T-cell (primary cell): ENCODE measurements around the gene APCDD1. TPM values are rescaled to one million over a fixed set of nuclear protein-coding genes. Genes with fewer than 3 reads are reported as not detected.

ENCODE experiments used
- ATAC-seq, 4 experiments: fragments of 200-7000 bp in 3 of 4; fragments of 150-1000 bp in 1 of 4; cut with Tn5 transposase; replicated peaks in 1 of 4; 1 replicate in 3 of 4; 2 replicates in 1 of 4; pipeline ENCODE4 v1.10.0; 2021; ENCODE audit warnings: moderate library complexity in 3 of 4, mild to moderate bottlenecking in 2 of 4, moderate number of reproducible peaks in 1 of 4
- CTCF ChIA-PET, 2 donors: fragments of 300-600 bp; sonication (Branson Sonifier 250); formaldehyde crosslinking; loops; one replicate each; lab custom pipeline; 2022; ENCODE audit warnings: antibody characterized with exemption in 2 of 2; lab: Charles Lee
- POLR2A ChIA-PET, 2 donors: fragments of 300-600 bp; sonication (Branson Sonifier 250); formaldehyde crosslinking; loops; one replicate each; lab custom pipeline; 2022; ENCODE audit warnings: antibody characterized with exemption in 2 of 2; lab: Charles Lee
- DNase-seq, 35 experiments: peaks; one replicate each; pipeline versions ENCODE4 v3.0.0 to v3.0.0-alpha.2; 2013 to 2023
- H3K27ac ChIP-seq: one replicate; pipeline ENCODE4 v1.5.1; 2013; ENCODE audit warnings: low read length
- H3K27me3 ChIP-seq, 2 experiments: replicated peaks in 1 of 2; 1 replicate in 1 of 2; 2 replicates in 1 of 2; pipeline versions ENCODE4 v1.6.1 to v1.7.0; 2013; ENCODE audit warnings: low read length in 1 of 2, mixed read lengths in 1 of 2; ENCODE audit not compliant: control insufficient read depth in 2 of 2, insufficient read depth in 2 of 2; ENCODE audit errors: extremely low read depth in 1 of 2
- H3K36me3 ChIP-seq, 2 donors: 1 replicate in 1 of 2; 2 replicates in 1 of 2; pipeline versions ENCODE4 v1.6.1 to v1.7.0; 2013; ENCODE audit warnings: low read length in 1 of 2; ENCODE audit not compliant: control insufficient read depth in 2 of 2, insufficient read depth in 1 of 2; ENCODE audit errors: extremely low read depth in 1 of 2
- H3K4me1 ChIP-seq, 2 experiments: 1 replicate in 1 of 2; 2 replicates in 1 of 2; pipeline versions ENCODE4 v1.6.1 to v1.7.0; 2013; ENCODE audit warnings: low read length in 2 of 2, mixed read lengths in 1 of 2; ENCODE audit not compliant: insufficient read depth in 2 of 2, control insufficient read depth in 1 of 2; ENCODE audit errors: extremely low read depth in 1 of 2
- H3K4me3 ChIP-seq, 2 donors: 1 replicate in 1 of 2; 2 replicates in 1 of 2; pipeline versions ENCODE4 v1.5.1 to v1.7.0; 2013; ENCODE audit warnings: mild to moderate bottlenecking in 2 of 2, low read length in 1 of 2, moderate library complexity in 1 of 2; ENCODE audit not compliant: control insufficient read depth in 1 of 2; ENCODE audit errors: extremely low read depth in 1 of 2
- H3K9me3 ChIP-seq: 2 replicates; pipeline ENCODE4 v1.7.0; 2013
- H3K27ac Mint-ChIP-seq, 2 donors: one replicate each; pipeline ENCODE4 v1.8.0; 2020 to 2021; ENCODE audit warnings: mild to moderate bottlenecking in 2 of 2, mixed read lengths in 2 of 2
- H3K27me3 Mint-ChIP-seq, 2 donors: one replicate each; pipeline ENCODE4 v1.8.0; 2021 to 2022; ENCODE audit warnings: mixed read lengths in 2 of 2
- H3K36me3 Mint-ChIP-seq: one replicate; pipeline ENCODE4 v1.8.0; 2021; ENCODE audit warnings: mixed read lengths
- H3K4me1 Mint-ChIP-seq, 3 donors: one replicate each; pipeline ENCODE4 v1.8.0; 2020 to 2022; ENCODE audit warnings: mixed read lengths in 3 of 3, mild to moderate bottlenecking in 1 of 3
- H3K4me3 Mint-ChIP-seq, 3 donors: one replicate each; pipeline ENCODE4 v1.8.0; 2020 to 2022; ENCODE audit warnings: mild to moderate bottlenecking in 3 of 3, mixed read lengths in 3 of 3, moderate library complexity in 3 of 3
- H3K9me3 Mint-ChIP-seq, 3 donors: one replicate each; pipeline ENCODE4 v1.8.0; 2020 to 2022; ENCODE audit warnings: mixed read lengths in 3 of 3
- WGBS: methylation state at CpG from one replicate; pipeline ENCODE4 v1.1.5; 2013; ENCODE audit warnings: missing lambda C conversion rate; ENCODE audit not compliant: insufficient coverage; 5-methylcytosine and 5-hydroxymethylcytosine counted together
- total RNA-seq, 35 experiments: library from RNA in 6 of 35; stranded (reverse) in 6 of 35; fragments of 120-200 nt in 1 of 35; gene quantifications; one replicate each; pipeline versions ENCODE4 v1.2.1 to v1.2.4 and lab custom pipeline; 2013 to 2026

APCDD1 gene
- total RNA-seq, 5 donors from 2014 or later (not counting 1 experiment from before 2014, with no cell fraction given) = 0.32 to 0.62 (median 0.38) TPM; not detected in 2

- H3K27ac ChIP-seq = no peak overlapping the region
- no peaks in the 10 kb centered on the region for H3K4me1 Mint-ChIP-seq
- ChIA-PET POLR2A (interaction anchor here (0.6 to 0.7 kb wide), 2 partner anchors 99 to 880 kb away, joined by 3 read pairs; no protein-coding TSS in a partner anchor), CTCF (no interaction called here)
- H3K9me3 ChIP-seq = no peaks in the 10 kb centered on the region
- no peak overlapping the region for H3K27ac Mint-ChIP-seq
- H3K27me3 ChIP-seq = peaks cover 0 to 9% of the 10 kb centered on the region in 2 experiments
- peaks cover 4 to 15% (median 5%) of the 10 kb centered on the region in 3 donors for H3K9me3 Mint-ChIP-seq
- H3K4me3 ChIP-seq = no peak overlapping the region
- no peaks in the 10 kb centered on the region for H3K36me3 Mint-ChIP-seq
- ATAC-seq = no peak
- H3K4me3 Mint-ChIP-seq = no peak overlapping the region
- 90% methylated on average over 2 of the region's 7 CpGs for WGBS
- peaks cover 7 to 10% of the 10 kb centered on the region in 2 donors for H3K27me3 Mint-ChIP-seq
- H3K36me3 ChIP-seq = no peaks in the 10 kb centered on the region
- DNase-seq = no peak
- no peaks in the 10 kb centered on the region for H3K4me1 ChIP-seq
These were observed 29.7 kb upstream of the APCDD1 start for GRCh38 chr18:10424585-10425307.

GRCh38 chr18:10430677-10431076 is 23.8 kb upstream of the APCDD1 start:
- no peaks in the 10 kb centered on the region for H3K9me3 ChIP-seq
- WGBS = 80% methylated on average over 2 of the region's 4 CpGs
- no peaks in the 10 kb centered on the region for H3K36me3 ChIP-seq
- H3K4me1 ChIP-seq = no peaks in the 10 kb centered on the region
- no peak for ATAC-seq
- no peak overlapping the region for H3K4me3 ChIP-seq
- H3K9me3 Mint-ChIP-seq = no peaks in the 10 kb centered on the region
- ChIA-PET CTCF (no interaction called here), POLR2A (no interaction called here)
- peaks cover 2 to 4% of the 10 kb centered on the region in 2 donors for H3K27me3 Mint-ChIP-seq
- no peak overlapping the region for H3K27ac Mint-ChIP-seq
- no peaks in the 10 kb centered on the region for H3K27me3 ChIP-seq
- H3K27ac ChIP-seq = no peak overlapping the region
- no peaks in the 10 kb centered on the region for H3K4me1 Mint-ChIP-seq
- H3K4me3 Mint-ChIP-seq = no peak overlapping the region
- no peak for DNase-seq
- no peaks in the 10 kb centered on the region for H3K36me3 Mint-ChIP-seq

- CTCF ChIA-PET = no interaction called here
- Mint-ChIP-seq H3K4me3 (no peak overlapping the region), H3K36me3 (no peaks in the 10 kb centered on the region), H3K27ac (no peak overlapping the region), H3K4me1 (no peaks in the 10 kb centered on the region), H3K9me3 (no peaks in the 10 kb centered on the region), H3K27me3 (peaks cover 2 to 4% of the 10 kb centered on the region in 2 donors)
- Histone ChIP-seq H3K27ac (no peak overlapping the region), H3K9me3 (no peaks in the 10 kb centered on the region), H3K4me3 (no peak overlapping the region), H3K36me3 (no peaks in the 10 kb centered on the region), H3K4me1 (no peaks in the 10 kb centered on the region), H3K27me3 (no peaks in the 10 kb centered on the region)
- WGBS = no CpG with 5 or more reads among the region's 2 CpGs
- POLR2A ChIA-PET = no interaction called here
- no peak for ATAC-seq
- no peak for DNase-seq
These were observed 22.8 kb upstream of the APCDD1 start for GRCh38 chr18:10431680-10432079.

- no peak overlapping the region for H3K27ac Mint-ChIP-seq
- Histone ChIP-seq H3K4me1 (no peaks in the 10 kb centered on the region), H3K27ac (no peak overlapping the region), H3K36me3 (no peaks in the 10 kb centered on the region), H3K4me3 (no peak overlapping the region), H3K27me3 (no peaks in the 10 kb centered on the region), H3K9me3 (no peaks in the 10 kb centered on the region)
- ATAC-seq (no peak), DNase-seq (no peak)
- POLR2A ChIA-PET = no interaction called here
- H3K36me3 Mint-ChIP-seq = no peaks in the 10 kb centered on the region
- CTCF ChIA-PET = no interaction called here
- H3K27me3 Mint-ChIP-seq = peaks cover 2 to 4% of the 10 kb centered on the region in 2 donors
- no peaks in the 10 kb centered on the region for H3K4me1 Mint-ChIP-seq
- WGBS = 85% methylated on average over 4 of the region's 7 CpGs
- H3K9me3 Mint-ChIP-seq = no peaks in the 10 kb centered on the region
- H3K4me3 Mint-ChIP-seq = no peak overlapping the region
These were observed 21.7 kb upstream of the APCDD1 start for GRCh38 chr18:10432781-10433180.

- H3K4me1 Mint-ChIP-seq = no peaks in the 10 kb centered on the region
- Histone ChIP-seq H3K4me3 (no peak overlapping the region), H3K4me1 (no peaks in the 10 kb centered on the region), H3K36me3 (no peaks in the 10 kb centered on the region), H3K27ac (no peak overlapping the region), H3K9me3 (no peaks in the 10 kb centered on the region), H3K27me3 (no peaks in the 10 kb centered on the region)
- WGBS = no CpG with 5 or more reads among the region's 3 CpGs
- H3K27me3 Mint-ChIP-seq = peaks cover 7 to 8% of the 10 kb centered on the region in 2 donors
- ChIA-PET POLR2A (interaction anchor here in 1 of 2 donors (0.6 kb wide), 1 partner anchor 40 kb away, joined by 8 read pairs; no protein-coding TSS in a partner anchor), CTCF (no interaction called here)
- H3K36me3 Mint-ChIP-seq = no peaks in the 10 kb centered on the region
- DNase-seq = no peak
- H3K4me3 Mint-ChIP-seq = no peak overlapping the region
- H3K9me3 Mint-ChIP-seq = no peaks in the 10 kb centered on the region
- no peak overlapping the region for H3K27ac Mint-ChIP-seq
- no peak for ATAC-seq
These were observed 18.3 kb upstream of the APCDD1 start for GRCh38 chr18:10436160-10436559.

GRCh38 chr18:10437837-10438236 is 16.6 kb upstream of the APCDD1 start:
- peaks cover 7 to 8% of the 10 kb centered on the region in 2 donors for H3K27me3 Mint-ChIP-seq
- ChIA-PET POLR2A (no interaction called here), CTCF (no interaction called here)
- H3K27ac ChIP-seq = no peak overlapping the region
- no peak overlapping the region for H3K27ac Mint-ChIP-seq
- peak in 1 of 35 experiments; percentile 2 for DNase-seq
- H3K27me3 ChIP-seq = peaks cover 0 to 6% of the 10 kb centered on the region in 2 experiments
- H3K36me3 Mint-ChIP-seq = no peaks in the 10 kb centered on the region
- no peaks in the 10 kb centered on the region for H3K36me3 ChIP-seq
- H3K4me1 ChIP-seq = no peaks in the 10 kb centered on the region
- no peaks in the 10 kb centered on the region for H3K9me3 Mint-ChIP-seq
- ATAC-seq = no peak
- no peak overlapping the region for H3K4me3 ChIP-seq
- no peaks in the 10 kb centered on the region for H3K4me1 Mint-ChIP-seq
- no peak overlapping the region for H3K4me3 Mint-ChIP-seq
- H3K9me3 ChIP-seq = no peaks in the 10 kb centered on the region
